WTC11 (cell line): ENCODE measurements around the gene DPP4. TPM values are rescaled to one million over a fixed set of nuclear protein-coding genes. Genes with fewer than 3 reads are reported as not detected.

Experiments used
- ATAC-seq: fragments of 200-7000 bp; cut with Tn5 transposase; 2 replicates; pipeline ENCODE4 v1.10.0; 2021; ENCODE audit warnings: mild to moderate bottlenecking, moderate library complexity
- CTCF ChIA-PET: fragments of 300-600 bp; sonication (Branson Sonifier 250); formaldehyde crosslinking; loops from one replicate; lab custom pipeline; 2021; ENCODE audit warnings: antibody characterized with exemption; lab: Charles Lee
- POLR2A ChIA-PET: fragments of 350-600 bp; sonication (Branson Sonifier 250); formaldehyde crosslinking; loops from one replicate; lab custom pipeline; 2021; ENCODE audit warnings: antibody characterized with exemption; lab: Charles Lee
- DNase-seq: peaks from one replicate; pipeline ENCODE4 v3.0.0; 2021; ENCODE audit warnings: low spot score
- H3K27ac Mint-ChIP-seq: 2 replicates; pipeline ENCODE4 v1.8.0; 2021; ENCODE audit warnings: mixed read lengths
- H3K27me3 Mint-ChIP-seq: 2 replicates; pipeline ENCODE4 v1.8.0; 2021; ENCODE audit warnings: low read depth, mild to moderate bottlenecking, moderate library complexity, mixed read lengths
- H3K36me3 Mint-ChIP-seq: 2 replicates; pipeline ENCODE4 v1.8.0; 2021; ENCODE audit warnings: mixed read lengths
- H3K4me1 Mint-ChIP-seq: 2 replicates; pipeline ENCODE4 v1.8.0; 2022; ENCODE audit warnings: mixed read lengths
- H3K4me3 Mint-ChIP-seq: 2 replicates; pipeline ENCODE4 v1.8.0; 2021; ENCODE audit warnings: mild to moderate bottlenecking, moderate library complexity, mixed read lengths
- H3K9me3 Mint-ChIP-seq: 2 replicates; pipeline ENCODE4 v1.8.0; 2021; ENCODE audit warnings: mixed read lengths
- CREB1 ChIP-seq: sonication (generic); formaldehyde crosslinking; IDR thresholded peaks from 2 replicates; pipeline ENCODE4 v1.8.0; 2023; ENCODE audit warnings: mild to moderate bottlenecking, missing genetic modification reagents
- ELF4 ChIP-seq: sonication (generic); formaldehyde crosslinking; IDR thresholded peaks from 2 replicates; pipeline ENCODE4 v1.8.1; 2022; ENCODE audit warnings: low read depth, mild to moderate bottlenecking, moderate library complexity, missing genetic modification reagents
- FOXJ3 ChIP-seq: sonication (generic); formaldehyde crosslinking; IDR thresholded peaks from 2 replicates; pipeline ENCODE4 v1.9.0; 2021; ENCODE audit warnings: missing genetic modification reagents, mild to moderate bottlenecking, borderline replicate concordance
- GABPB1 ChIP-seq: sonication (generic); formaldehyde crosslinking; IDR thresholded peaks from 2 replicates; pipeline ENCODE4 v1.8.1; 2023; ENCODE audit warnings: mild to moderate bottlenecking, missing genetic modification reagents
- GRHL2 ChIP-seq: fragments of 250-450 bp; sonication (Bioruptor Pico); IDR thresholded peaks from 2 replicates; pipeline ENCODE4 v1.8.0; 2022; ENCODE audit warnings: mild to moderate bottlenecking, moderate library complexity; ENCODE audit not compliant: insufficient replicate concordance, severe bottlenecking
- JUN ChIP-seq: sonication (generic); formaldehyde crosslinking; IDR thresholded peaks from 2 replicates; pipeline ENCODE4 v1.8.0; 2023; ENCODE audit warnings: mild to moderate bottlenecking, missing genetic modification reagents
- NFATC4 ChIP-seq: fragments of 250-450 bp; sonication (Bioruptor Pico); IDR thresholded peaks from 2 replicates; pipeline ENCODE4 v1.9.0; 2021; ENCODE audit warnings: mild to moderate bottlenecking
- NFYB ChIP-seq: sonication (generic); formaldehyde crosslinking; conservative IDR thresholded peaks from 2 replicates; pipeline ENCODE4 v1.8.0; 2022; ENCODE audit warnings: low read depth, missing genetic modification reagents
- RELA ChIP-seq: sonication (generic); formaldehyde crosslinking; IDR thresholded peaks from 2 replicates; pipeline ENCODE4 v1.8.1; 2022; ENCODE audit warnings: missing genetic modification reagents, mild to moderate bottlenecking, borderline replicate concordance
- TEAD4 ChIP-seq: sonication (generic); formaldehyde crosslinking; IDR thresholded peaks from 2 replicates; pipeline ENCODE4 v1.8.0; 2022; ENCODE audit warnings: mild to moderate bottlenecking, missing genetic modification reagents
- ZNF138 ChIP-seq: sonication (generic); formaldehyde crosslinking; conservative IDR thresholded peaks from 2 replicates; pipeline ENCODE4 v1.8.1; 2022; ENCODE audit warnings: mild to moderate bottlenecking, moderate library complexity, missing genetic modification reagents
- ZNF232 ChIP-seq: sonication (generic); formaldehyde crosslinking; IDR thresholded peaks from 2 replicates; pipeline ENCODE4 v1.8.0; 2022; ENCODE audit warnings: mild to moderate bottlenecking, missing genetic modification reagents
- ZNF317 ChIP-seq: sonication (generic); formaldehyde crosslinking; IDR thresholded peaks from 2 replicates; pipeline ENCODE4 v1.8.1; 2023; ENCODE audit warnings: low read depth, mild to moderate bottlenecking, moderate library complexity, missing genetic modification reagents, borderline replicate concordance
- total RNA-seq: library from RNA; stranded (reverse); gene quantifications from 3 replicates; pipeline ENCODE4 v1.2.3, GENCODE V29; 2021
- TF ChIP-seq, protein P1 (sequence below): sonication (generic); formaldehyde crosslinking; IDR thresholded peaks from 2 replicates; pipeline ENCODE4 v1.8.1; 2022; ENCODE audit warnings: low read depth, missing genetic modification reagents, borderline replicate concordance
- TF ChIP-seq, protein P2 (sequence below): sonication (generic); formaldehyde crosslinking; IDR thresholded peaks from 2 replicates; pipeline ENCODE4 v1.8.1; 2022; ENCODE audit warnings: mild to moderate bottlenecking, moderate library complexity, missing genetic modification reagents
- TF ChIP-seq, protein P3 (sequence below): sonication (generic); formaldehyde crosslinking; IDR thresholded peaks from 2 replicates; pipeline ENCODE4 v1.8.0; 2022; ENCODE audit warnings: missing genetic modification reagents
- TF ChIP-seq, protein P4 (sequence below): sonication (generic); formaldehyde crosslinking; conservative IDR thresholded peaks from 2 replicates; pipeline ENCODE4 v1.8.1; 2023; ENCODE audit warnings: mild to moderate bottlenecking, low read depth, missing genetic modification reagents, moderate library complexity

Gene DPP4
- total RNA-seq, 1 experiment from 2014 or later: 3.6 TPM

DNA sequence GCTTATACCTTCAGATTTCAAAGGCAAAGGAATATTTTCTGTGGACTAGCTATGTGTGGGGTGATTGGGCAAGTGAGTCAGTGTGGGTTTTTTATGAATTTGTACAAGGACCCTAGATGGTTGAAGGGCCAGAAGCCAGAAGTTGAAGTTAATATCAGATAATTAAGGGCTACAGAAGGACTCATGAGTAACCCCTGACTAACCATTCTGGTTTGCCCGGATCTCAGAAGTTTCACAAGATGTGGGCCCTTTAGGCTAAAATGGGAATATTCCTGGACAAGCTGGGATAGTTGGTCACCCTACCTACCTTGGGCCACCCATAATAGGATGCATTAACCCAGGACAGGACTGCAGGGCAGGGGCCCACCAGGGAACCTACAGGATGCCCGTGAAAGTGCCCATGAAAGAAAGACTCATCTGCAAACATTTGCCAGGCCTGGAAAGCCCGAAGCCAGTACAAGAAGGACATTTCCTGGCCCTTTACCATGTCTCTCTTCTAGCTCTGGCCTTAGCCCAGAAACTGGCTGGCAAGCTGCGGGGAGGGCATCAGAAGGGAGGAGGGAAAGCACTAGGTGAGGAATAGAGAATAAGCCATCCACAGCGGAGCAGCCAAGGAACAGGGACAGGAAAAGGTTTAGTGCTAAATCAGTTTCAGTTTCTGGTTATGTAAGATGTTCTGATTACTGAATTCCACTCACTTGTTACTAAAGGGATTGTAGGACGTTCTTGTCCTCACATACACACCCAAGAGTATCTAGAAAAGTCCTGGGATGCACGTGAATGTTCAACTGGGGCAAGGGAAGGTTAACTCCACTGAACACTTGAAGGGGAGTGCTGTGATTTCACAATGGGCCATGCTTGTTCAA lies 44.4 kb upstream of the DPP4 start:
- CTCF ChIA-PET: no interaction called here
- POLR2A ChIA-PET: interaction anchor here (0.5 kb wide), 1 partner anchor 494 kb away, joined by 4 read pairs; no protein-coding TSS in a partner anchor
- ATAC-seq (no peak), DNase-seq (no peak)
- Mint-ChIP-seq H3K4me1 (peaks cover 6% of the 10 kb centered on the region), H3K36me3 (peaks cover 11% of the 10 kb centered on the region), H3K9me3 (peaks cover 12% of the 10 kb centered on the region), H3K27ac (no peak overlapping the region), H3K4me3 (no peak overlapping the region), H3K27me3 (no peaks in the 10 kb centered on the region)
- TF ChIP-seq ELF4 (CRISPR knock-in tag) (no peak), CREB1 (CRISPR knock-in tag) (no peak), GABPB1 (no peak), ZNF317 (no peak), ZNF232 (CRISPR knock-in tag) (no peak), TEAD4 (CRISPR knock-in tag) (no peak)
- TF ChIP-seq, protein P1, sequence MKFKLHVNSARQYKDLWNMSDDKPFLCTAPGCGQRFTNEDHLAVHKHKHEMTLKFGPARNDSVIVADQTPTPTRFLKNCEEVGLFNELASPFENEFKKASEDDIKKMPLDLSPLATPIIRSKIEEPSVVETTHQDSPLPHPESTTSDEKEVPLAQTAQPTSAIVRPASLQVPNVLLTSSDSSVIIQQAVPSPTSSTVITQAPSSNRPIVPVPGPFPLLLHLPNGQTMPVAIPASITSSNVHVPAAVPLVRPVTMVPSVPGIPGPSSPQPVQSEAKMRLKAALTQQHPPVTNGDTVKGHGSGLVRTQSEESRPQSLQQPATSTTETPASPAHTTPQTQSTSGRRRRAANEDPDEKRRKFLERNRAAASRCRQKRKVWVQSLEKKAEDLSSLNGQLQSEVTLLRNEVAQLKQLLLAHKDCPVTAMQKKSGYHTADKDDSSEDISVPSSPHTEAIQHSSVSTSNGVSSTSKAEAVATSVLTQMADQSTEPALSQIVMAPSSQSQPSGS (CRISPR knock-in tag): no peak

DNA sequence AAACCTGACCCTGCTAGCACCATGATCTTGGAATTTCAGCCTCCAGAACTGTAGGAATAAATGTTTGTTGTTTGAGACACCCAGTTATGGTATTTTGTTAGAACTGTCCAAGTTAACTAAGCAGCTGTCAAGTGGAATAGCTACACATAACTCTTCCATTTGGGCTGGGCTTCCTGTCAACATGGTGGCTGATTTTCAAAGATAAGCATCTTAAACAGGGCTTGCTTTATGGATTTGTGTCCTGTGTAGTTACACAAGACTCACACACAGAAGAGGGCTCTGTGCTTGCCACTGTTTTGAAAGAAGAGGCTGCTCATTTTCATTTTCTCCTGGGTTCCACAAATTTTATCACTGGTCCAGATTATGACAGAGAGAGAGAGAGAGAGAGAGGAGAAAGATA lies 42.3 kb upstream of the DPP4 start:
- TF ChIP-seq, protein P2, sequence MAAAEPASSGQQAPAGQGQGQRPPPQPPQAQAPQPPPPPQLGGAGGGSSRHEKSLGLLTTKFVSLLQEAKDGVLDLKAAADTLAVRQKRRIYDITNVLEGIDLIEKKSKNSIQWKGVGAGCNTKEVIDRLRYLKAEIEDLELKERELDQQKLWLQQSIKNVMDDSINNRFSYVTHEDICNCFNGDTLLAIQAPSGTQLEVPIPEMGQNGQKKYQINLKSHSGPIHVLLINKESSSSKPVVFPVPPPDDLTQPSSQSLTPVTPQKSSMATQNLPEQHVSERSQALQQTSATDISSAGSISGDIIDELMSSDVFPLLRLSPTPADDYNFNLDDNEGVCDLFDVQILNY (CRISPR knock-in tag): no peak
- TF ChIP-seq NFYB (CRISPR knock-in tag): no peak
- TF ChIP-seq TEAD4 (CRISPR knock-in tag): no peak
- 0 out of 2 replicates have a peak, but pooled peaks have one; percentile 25 for TF ChIP-seq GABPB1
- TF ChIP-seq JUN: no peak
- TF ChIP-seq, protein P3, sequence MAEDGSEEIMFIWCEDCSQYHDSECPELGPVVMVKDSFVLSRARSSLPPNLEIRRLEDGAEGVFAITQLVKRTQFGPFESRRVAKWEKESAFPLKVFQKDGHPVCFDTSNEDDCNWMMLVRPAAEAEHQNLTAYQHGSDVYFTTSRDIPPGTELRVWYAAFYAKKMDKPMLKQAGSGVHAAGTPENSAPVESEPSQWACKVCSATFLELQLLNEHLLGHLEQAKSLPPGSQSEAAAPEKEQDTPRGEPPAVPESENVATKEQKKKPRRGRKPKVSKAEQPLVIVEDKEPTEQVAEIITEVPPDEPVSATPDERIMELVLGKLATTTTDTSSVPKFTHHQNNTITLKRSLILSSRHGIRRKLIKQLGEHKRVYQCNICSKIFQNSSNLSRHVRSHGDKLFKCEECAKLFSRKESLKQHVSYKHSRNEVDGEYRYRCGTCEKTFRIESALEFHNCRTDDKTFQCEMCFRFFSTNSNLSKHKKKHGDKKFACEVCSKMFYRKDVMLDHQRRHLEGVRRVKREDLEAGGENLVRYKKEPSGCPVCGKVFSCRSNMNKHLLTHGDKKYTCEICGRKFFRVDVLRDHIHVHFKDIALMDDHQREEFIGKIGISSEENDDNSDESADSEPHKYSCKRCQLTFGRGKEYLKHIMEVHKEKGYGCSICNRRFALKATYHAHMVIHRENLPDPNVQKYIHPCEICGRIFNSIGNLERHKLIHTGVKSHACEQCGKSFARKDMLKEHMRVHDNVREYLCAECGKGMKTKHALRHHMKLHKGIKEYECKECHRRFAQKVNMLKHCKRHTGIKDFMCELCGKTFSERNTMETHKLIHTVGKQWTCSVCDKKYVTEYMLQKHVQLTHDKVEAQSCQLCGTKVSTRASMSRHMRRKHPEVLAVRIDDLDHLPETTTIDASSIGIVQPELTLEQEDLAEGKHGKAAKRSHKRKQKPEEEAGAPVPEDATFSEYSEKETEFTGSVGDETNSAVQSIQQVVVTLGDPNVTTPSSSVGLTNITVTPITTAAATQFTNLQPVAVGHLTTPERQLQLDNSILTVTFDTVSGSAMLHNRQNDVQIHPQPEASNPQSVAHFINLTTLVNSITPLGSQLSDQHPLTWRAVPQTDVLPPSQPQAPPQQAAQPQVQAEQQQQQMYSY (CRISPR knock-in tag): no peak
- peaks cover 11% of the 10 kb centered on the region for H3K36me3 Mint-ChIP-seq
- peaks cover 17% of the 10 kb centered on the region for H3K4me1 Mint-ChIP-seq
- no peaks in the 10 kb centered on the region for H3K27me3 Mint-ChIP-seq
- no peak for DNase-seq
- no peak overlapping the region for H3K4me3 Mint-ChIP-seq
- no peak for ATAC-seq
- POLR2A ChIA-PET: no interaction called here
- H3K27ac Mint-ChIP-seq: no peak overlapping the region
- H3K9me3 Mint-ChIP-seq: peaks cover 12% of the 10 kb centered on the region
- CTCF ChIA-PET: no interaction called here

DNA sequence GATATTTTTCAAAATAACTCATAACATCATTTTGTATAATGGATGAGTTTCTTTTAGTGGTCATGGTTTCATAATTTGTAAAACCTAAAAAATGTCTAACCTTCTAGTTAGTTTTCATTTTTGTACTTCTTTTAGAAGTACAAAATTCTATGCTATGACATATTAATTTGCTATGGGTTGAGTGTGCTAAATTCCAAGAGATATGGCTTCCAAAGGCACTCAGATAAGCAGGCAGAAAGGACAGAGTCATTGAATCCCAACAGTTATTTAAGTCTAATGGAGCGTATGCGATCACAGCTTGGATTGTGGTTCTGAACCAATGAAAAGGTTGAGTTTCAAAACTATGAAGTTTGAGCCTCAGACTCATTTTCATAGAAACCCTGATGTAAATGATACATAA lies 41.1 kb upstream of the DPP4 start:
- Mint-ChIP-seq H3K36me3 (peaks cover 11% of the 10 kb centered on the region), H3K4me3 (no peak overlapping the region), H3K27ac (no peak overlapping the region), H3K9me3 (peaks cover 12% of the 10 kb centered on the region), H3K27me3 (no peaks in the 10 kb centered on the region), H3K4me1 (peaks cover 17% of the 10 kb centered on the region)
- ATAC-seq (no peak), DNase-seq (no peak)
- CTCF ChIA-PET: no interaction called here
- POLR2A ChIA-PET: no interaction called here
- TF ChIP-seq TEAD4 (CRISPR knock-in tag) (no peak), RELA (CRISPR knock-in tag) (no peak), ELF4 (CRISPR knock-in tag) (no peak), FOXJ3 (CRISPR knock-in tag) (no peak), GRHL2 (CRISPR knock-in tag) (no peak), NFATC4 (no peak), ZNF138 (CRISPR knock-in tag) (no peak), GABPB1 (no peak)
- TF ChIP-seq, protein P4, sequence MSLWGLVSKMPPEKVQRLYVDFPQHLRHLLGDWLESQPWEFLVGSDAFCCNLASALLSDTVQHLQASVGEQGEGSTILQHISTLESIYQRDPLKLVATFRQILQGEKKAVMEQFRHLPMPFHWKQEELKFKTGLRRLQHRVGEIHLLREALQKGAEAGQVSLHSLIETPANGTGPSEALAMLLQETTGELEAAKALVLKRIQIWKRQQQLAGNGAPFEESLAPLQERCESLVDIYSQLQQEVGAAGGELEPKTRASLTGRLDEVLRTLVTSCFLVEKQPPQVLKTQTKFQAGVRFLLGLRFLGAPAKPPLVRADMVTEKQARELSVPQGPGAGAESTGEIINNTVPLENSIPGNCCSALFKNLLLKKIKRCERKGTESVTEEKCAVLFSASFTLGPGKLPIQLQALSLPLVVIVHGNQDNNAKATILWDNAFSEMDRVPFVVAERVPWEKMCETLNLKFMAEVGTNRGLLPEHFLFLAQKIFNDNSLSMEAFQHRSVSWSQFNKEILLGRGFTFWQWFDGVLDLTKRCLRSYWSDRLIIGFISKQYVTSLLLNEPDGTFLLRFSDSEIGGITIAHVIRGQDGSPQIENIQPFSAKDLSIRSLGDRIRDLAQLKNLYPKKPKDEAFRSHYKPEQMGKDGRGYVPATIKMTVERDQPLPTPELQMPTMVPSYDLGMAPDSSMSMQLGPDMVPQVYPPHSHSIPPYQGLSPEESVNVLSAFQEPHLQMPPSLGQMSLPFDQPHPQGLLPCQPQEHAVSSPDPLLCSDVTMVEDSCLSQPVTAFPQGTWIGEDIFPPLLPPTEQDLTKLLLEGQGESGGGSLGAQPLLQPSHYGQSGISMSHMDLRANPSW (CRISPR knock-in tag): no peak
- TF ChIP-seq, protein P3 (CRISPR knock-in tag): no peak
